Body of pancreas (tissue), 4 donors: ENCODE data around the gene ANKRD23.

Experiments used
- POLR2A ChIP-seq, 3 donors: fragments of 450-650 bp; IDR thresholded peaks; one replicate each; pipeline ENCODE4 v1.6.1; 2016; ENCODE audit warnings: antibody characterized with exemption in 3 of 3, mild to moderate bottlenecking in 2 of 3
- TF ChIP-seq, protein P1 (sequence below), 7 experiments: fragments of 450-650 bp in 4 of 7; fragments of 200-600 bp in 3 of 7; sonication (generic) in 3 of 7; IDR thresholded peaks; one replicate each; pipeline ENCODE4 v1.5.1; 2016 to 2019; ENCODE audit warnings: antibody characterized with exemption in 7 of 7

DNA sequence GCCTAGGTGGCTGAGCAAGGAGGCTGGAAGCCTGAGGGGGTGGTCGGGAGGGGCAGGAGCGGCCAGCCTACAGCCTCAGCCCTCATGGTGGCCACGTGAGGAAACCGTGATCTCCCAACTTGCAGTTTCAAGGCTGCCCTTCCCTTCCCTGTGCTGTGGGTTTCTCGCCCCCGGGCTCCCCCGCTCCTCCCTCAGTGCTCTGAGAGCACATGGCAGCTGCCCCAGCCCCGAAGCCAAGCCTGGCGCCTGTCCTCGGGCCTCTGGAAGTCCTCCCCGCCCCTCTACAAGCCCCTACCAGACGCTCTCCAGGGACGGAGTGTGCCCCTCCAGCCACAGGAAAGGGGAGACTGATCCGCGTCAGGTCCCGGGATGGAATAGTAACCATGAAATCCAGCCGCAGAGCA is 586 bp upstream of the ANKRD23 start:
- TF ChIP-seq, protein P1, sequence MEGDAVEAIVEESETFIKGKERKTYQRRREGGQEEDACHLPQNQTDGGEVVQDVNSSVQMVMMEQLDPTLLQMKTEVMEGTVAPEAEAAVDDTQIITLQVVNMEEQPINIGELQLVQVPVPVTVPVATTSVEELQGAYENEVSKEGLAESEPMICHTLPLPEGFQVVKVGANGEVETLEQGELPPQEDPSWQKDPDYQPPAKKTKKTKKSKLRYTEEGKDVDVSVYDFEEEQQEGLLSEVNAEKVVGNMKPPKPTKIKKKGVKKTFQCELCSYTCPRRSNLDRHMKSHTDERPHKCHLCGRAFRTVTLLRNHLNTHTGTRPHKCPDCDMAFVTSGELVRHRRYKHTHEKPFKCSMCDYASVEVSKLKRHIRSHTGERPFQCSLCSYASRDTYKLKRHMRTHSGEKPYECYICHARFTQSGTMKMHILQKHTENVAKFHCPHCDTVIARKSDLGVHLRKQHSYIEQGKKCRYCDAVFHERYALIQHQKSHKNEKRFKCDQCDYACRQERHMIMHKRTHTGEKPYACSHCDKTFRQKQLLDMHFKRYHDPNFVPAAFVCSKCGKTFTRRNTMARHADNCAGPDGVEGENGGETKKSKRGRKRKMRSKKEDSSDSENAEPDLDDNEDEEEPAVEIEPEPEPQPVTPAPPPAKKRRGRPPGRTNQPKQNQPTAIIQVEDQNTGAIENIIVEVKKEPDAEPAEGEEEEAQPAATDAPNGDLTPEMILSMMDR (IDR thresholded peaks at IDR 0.05): no peak
- TF ChIP-seq POLR2A (IDR thresholded peaks at IDR 0.05): no peak
